Right lung (tissue), 5 donors: ENCODE measurements around the gene RYR1. TPM values are rescaled to one million over a fixed set of nuclear protein-coding genes. Genes with fewer than 3 reads are reported as not detected.
A peak's percentile ranks its signal among the peaks of the same experiment; 100 is the strongest.
"Not testable (repeated sequence)": the region's sequence is repeated elsewhere in the genome, so short reads cannot be mapped to it uniquely, and the experiment has no call there.

ENCODE experiments used
- DNase-seq, 2 donors: peaks; one replicate each; pipeline ENCODE4 v3.0.0-alpha.2; 2013
- polyA plus RNA-seq, 5 donors: library from polyadenylated mRNA; unstranded; fragments of 120-200 nt; gene quantifications; one replicate each; pipeline versions ENCODE4 v1.2.1 to v1.2.3, GENCODE V29; 2013; ENCODE audit warnings: inconsistent platforms in 1 of 5, low replicate concordance in 1 of 5; ENCODE audit not compliant: insufficient read length in 5 of 5, insufficient read depth in 1 of 5

The RYR1 gene
- polyA plus RNA-seq, 5 donors: 2.0 to 24.3 (median 3.7) TPM

DNA sequence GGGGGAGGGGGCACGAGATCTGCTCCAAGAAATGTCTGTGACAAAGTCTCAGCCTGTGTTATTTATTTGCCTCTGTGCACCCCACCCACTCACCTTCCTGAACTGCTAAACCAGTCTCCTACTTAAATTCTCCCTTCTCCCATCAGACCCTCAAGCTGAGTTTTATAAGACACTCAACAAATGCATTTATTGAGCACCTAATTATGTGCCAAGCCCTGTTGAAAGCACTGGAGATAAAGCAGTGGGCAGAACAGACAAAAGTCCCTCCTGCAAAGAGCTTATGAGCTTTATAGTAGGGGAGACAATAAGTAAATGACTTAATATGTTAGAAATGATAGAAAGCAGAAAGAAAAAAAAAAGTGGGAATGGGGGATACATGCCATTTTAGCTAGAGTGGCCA, 34.0 kb upstream of the RYR1 start:
- DNase-seq: no peak

DNA sequence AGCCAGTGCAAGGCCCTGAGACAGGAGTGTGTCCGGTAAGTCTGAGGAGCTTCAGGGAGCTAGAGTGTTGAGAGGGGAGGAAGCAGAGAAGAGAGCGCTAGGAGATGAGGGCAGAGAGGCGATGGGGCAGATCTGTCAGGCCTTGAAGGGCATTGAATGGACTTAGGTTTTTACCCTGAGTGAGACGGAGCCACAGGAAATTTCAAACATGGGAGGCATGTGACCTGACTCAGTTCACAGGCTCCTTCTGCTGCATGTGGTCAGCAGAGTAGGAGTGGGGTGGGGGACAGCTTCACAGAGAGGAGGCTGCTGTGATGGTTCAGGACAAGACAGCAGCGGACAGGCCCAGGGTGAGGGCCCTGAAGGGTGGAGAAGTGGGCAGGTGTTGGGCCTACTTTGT, 33.1 kb upstream of the RYR1 start:
- no peak for DNase-seq

DNA sequence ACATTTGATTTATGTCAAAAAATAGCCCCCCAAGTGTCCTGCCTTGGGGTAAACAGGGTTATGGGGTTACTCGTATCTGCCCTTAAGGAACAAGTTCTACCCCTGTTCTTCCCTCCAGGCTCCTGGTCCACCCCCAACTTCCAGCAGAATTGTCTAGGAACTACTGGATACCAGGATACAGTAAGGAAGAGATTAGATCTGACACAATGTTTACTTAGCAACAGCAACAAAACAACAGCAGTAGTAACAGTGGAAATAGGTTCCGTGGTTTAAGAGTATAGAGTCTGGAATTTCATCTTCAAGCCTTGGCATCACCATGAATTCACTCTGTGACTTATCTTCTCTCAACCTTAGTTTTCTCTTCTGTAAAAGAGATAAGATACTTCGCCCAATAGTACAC, 32.3 kb upstream of the RYR1 start:
- no peak for DNase-seq

DNA sequence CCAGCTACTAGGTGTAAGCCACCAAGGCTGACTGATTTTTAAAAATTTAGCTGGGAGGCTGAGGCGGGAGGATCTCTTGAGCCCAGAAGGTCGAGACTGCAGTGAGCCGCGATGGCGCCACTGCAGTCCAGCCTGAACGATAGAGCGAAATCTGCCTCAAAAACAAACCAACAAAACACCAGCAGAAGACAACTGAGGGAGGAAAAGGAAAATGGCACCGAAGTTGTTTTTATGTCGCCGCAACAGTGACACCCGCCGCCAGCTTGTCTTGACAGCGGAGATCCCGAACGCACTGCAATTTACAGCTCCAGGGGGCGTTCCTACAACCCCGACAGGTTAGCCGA, 30.9 kb upstream of the RYR1 start:
- no peak for DNase-seq

DNA sequence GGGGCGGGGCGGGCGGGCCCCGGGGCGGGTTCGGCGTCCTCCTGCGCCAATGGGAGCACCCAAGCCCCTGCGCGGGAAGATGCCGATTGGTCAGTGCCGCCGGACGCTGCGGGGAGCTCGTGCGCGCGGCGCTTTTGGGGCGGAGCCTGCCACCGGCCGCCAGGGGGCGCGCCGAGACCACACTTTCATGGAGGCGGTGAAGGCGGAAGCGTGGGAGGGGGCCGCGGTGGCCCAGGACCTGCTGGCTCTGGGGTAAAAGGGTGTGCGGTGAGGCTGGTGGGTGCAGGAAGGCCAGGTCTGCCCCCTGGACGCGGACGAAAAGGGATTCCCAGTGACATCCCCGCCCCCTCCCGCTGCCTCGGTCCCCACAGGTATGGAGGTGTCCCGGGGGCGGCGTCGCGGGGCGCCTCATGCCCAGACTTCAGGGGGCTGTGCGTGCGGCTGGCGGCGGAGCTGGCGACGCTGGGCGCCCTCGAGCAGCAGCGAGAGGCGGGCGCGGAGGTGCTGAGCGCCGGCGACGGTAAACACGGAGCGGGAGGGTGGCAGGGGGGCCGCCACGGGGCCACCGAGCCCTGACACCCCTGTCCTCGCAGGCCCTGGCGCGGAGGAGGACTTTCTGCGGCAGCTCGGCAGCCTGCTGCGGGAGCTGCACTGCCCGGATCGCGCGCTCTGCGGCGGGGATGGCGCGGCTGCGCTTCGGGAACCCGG, 30.4 kb upstream of the RYR1 start, which contains the start of gene FAM98C:
FAM98C (plus strand) TSS at position 127 of the 708 bp plus-strand sequence; CDS start at position 188, 61 bp downstream.
- peak; percentile 97 to 98 for DNase-seq

DNA sequence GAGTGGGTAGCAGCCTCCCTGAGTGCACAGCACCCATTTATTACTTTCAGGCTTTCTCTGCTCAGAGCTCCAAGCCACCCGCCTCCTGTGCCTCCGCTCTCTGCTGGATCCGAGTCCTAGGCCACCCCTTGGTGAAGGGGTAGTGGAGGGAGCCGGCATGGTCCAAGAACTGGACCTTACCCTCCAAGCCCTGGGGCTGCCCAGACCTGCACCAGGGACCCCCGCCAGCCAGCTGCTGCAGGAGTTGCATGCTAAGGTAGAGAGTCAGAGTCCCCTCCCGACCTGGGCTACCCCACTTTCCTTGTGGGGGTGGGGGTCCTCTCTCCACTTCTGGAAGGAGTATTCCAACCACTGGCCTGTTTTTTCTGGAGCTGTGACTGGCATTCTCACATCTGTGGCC, 28.6 kb upstream of the RYR1 start:
- no peak for DNase-seq

DNA sequence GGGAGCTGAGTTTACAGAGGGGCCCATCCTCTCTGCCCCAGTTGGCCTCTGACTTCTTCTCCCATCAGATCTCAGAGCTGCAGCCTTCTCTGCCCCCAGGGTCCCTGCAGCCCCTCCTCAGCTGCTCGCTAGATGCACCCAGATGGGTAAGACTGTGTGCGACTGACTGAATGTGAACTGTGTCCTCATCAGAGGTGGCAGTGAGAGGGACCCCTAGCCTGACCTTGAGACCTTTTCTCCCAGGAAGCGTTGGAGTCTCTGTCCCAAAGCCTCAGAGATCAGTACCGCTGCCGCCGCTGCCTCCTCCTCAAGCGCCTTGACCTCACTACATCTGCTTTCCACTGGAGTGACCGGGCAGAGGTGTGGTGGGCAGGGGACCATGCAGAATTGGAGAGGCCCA, 28.2 kb upstream of the RYR1 start:
- DNase-seq: no peak

DNA sequence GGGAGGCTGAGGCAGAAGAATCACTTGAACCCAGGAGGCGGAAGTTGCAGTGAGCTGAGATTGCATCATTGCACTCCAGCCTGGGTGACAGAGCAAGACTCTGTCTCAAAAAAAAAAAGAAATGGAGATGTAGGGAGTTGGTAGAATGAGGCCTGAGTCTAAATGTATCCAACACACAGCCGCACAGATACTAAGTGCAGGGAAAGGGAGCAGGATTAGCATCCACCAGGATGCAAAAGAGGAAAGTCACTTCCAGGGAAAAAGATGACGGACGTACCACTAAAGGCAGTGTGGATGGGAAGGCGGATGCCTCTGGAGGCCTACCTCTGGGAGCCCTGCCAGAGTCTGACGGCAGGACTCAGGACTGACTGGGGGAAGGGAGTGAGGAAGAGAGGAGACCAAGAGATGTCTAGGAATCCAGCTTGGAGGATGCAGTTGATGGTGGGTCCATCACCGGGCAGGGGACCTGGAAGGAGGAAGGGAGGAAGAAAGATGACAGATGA, 23.8 kb upstream of the RYR1 start:
- no peak for DNase-seq

DNA sequence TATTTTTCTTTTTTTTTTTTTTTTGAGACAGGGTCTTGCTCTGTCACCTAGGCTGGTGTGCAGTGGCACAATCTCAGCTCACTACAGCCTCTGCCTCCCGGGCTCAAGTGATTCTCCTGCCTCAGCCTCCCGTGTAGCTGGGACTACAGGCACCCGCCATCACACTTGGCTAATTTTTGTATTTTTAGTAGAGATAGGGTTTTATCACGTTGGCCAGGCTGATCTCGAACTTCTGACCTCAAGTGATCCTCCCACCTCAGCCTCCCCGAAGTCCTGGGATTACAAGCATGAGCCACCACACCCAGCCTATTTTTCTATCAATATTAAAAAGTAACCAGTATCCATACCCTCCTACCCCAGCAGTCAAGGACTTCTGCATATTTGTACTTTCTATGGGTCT, 23.1 kb upstream of the RYR1 start:
- not testable (repeated sequence) for DNase-seq

DNA sequence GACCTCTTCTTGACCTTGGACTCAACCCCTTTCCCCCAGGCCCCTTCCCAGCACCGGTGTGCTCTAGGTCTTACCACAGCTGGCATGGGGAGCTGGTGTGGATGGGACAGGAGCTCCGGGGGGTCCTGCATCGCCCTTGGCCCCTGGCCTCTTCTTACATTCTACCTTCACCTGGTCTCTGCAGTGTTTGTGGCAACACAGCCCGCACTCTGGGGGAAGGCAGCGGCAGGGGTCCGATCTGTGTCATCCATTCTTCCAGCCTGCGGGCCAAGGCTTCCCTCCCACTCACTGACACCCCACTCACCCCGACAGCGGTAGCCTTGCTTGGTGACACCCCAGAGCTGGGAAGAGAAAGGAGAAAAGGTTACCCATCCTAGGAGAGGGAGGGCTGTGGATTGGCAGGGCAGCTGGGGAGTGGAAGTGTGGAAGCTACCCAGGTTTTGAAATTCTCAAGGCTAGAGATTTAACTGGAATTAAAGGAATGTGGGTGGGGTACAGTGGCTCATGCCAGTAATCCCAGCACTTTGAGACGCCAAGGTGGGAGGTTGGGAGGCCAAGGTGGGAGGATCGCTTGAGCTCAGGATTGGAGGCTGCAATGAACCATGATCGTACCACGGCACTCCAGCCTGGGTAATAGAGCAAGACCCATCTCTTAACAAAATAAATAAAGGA, 22.3 kb upstream of the RYR1 start:
- DNase-seq: no peak

DNA sequence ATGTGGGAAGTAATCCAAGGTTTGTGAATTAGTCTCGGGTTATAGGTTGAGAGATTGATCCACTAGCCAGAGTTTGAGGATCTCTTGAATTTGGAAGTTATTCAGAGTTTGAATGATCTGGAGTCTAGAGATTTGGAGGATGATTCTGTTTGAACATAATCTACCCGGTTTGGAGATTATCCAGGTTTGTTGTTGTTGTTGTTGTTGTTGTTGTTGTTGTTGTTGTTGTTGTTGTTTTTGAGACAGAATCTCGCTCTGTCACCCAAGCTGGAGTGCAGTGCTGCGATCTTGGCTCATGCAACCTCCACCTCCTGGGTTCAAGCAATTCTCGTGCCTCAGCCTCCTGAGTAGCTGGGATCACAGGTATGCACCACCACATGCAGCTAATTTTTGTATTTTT, 21.6 kb upstream of the RYR1 start:
- not testable (repeated sequence) for DNase-seq

DNA sequence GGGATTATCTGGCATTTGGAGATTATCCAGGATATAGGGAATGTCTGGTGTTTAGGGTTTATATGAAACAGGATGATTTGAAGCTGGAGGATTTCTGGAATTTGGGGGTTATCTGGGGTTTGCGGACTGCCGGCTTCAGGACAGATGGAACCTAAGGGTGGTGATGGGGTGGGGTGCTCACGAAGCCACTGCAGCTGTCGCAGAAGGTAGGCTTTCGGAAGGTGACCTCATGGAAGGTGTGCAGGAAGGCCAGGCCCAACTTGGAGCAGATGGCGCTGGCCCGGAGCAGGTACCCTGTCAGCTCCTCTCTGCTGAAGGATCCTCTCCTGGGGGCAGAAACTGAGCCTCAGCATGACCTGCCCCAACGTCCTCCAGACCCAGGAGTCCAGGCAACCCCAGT, 21.0 kb upstream of the RYR1 start:
- DNase-seq: no peak

DNA sequence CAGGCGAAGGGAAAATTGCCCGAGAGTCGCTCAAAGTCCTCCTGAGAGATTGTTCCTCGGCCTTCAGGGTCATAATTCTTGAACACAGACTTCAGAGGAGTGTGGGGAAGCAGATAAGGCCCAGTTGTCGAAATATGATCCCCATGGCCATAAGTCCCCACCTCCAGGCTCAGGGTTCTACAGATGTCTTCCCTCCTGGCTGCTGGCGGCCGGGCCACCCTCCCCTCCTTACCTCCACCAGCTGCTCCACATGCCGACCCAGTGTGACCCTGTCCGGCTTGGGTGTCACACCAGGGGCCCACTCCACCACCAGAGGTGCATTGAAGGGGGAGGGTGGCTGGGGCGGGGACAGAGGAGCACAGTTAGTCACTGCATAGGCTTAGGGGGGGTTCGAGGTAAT, 20.5 kb upstream of the RYR1 start:
- no peak for DNase-seq

DNA sequence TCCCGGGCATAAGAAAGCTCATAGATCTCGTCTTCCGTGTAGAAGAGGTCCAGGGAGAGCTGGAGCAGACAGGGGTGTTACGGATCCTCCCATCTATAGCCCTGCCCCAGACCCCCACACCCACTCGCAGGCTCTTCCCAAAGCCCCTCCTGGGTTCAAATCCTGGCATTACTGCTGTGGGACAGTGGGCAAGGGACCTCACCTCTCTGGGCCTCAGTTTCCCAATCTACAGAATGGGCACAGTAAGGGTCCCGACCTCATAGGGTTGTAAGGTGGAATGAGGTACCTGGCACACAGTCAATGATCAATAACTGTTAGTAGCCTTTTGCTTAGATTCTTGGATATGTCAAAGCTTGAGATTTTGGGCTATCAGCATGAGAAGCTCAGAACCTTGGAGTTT, 20.1 kb upstream of the RYR1 start:
- DNase-seq: no peak

DNA sequence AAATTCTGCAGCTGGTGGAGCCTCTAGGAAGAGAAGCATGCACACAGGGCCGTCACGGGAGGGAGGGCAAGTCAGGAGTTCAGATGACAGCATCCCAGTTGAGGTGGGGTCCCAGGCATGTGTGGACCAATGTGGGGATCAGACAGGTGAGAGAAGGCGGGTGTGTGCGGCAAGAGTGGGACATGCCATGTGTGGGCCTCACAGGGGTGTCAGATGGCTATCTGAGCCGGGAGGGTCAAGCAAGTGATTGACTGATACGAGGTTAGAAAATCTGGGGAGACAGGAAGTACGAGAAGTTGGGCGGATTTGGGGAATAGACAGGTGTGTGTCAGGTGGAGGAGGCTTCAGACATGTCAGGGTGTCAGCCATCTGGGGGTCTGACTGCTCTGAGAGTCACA, 16.3 kb upstream of the RYR1 start:
- DNase-seq: no peak

DNA sequence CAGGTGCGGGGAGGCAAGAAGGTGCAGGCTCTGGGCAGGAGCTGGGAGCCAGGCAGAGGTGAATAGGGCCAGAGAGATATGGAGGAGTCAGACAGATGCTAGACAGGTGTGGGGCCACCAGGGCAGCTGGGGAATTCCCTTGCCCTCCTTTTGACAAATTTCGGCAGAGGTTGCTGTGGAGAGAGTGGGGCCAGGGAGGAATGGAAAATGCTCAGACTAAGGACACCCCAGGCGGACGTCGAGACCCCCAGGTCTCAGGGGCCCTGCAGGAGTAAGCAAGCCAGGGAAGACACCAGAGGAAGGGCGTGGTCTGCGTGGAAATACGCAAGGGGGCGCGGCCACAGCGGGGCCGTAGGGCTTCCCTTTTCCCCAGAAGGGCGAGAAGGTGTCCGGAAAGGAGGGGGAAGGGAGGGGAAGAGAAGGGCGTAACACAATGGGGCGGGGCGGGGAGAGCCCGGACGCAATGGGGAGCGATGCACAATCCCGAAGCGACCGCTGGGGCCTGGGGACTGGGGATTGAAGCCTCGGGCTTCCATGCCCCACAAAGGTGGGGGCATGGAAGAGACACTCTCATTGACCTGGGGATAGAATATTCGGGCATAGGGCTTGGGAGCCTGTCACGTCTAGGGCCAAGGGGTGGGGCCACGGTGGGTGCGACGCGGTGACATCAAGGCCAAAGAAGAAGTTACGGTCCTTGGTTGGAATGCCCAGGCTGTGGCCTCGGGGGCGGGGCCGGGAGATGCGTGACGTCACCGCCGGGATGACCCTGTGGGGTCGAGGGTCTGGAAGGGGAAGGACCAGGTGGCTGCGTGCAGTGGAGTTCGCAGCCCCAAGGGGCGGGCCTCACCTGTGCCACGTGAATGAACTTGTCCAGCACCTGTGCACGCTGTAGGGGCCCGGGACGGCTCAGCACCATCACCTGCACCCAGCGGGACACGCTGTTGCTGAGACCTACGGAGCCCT, 15.7 kb upstream of the RYR1 start:
- DNase-seq: no peak

DNA sequence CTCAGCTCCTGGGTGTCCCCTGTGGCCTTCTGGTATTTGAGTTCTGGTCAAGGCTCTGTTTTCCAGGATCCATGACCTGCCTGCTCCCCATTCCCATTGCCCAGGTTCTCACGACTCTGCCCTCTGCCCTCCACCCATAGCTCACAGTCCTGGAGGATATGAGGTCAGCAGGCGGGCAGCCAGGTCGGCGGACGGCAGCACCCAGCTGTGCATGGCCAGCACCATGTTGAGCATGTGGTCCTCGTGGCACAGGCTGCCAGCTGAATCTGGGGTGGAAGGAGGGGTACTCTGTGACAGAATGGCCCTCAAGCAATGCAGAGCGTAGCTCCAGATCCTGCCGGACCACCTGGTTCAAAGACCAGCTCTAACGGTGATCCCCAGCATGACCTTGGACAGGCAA, 12.6 kb upstream of the RYR1 start:
- DNase-seq: no peak

DNA sequence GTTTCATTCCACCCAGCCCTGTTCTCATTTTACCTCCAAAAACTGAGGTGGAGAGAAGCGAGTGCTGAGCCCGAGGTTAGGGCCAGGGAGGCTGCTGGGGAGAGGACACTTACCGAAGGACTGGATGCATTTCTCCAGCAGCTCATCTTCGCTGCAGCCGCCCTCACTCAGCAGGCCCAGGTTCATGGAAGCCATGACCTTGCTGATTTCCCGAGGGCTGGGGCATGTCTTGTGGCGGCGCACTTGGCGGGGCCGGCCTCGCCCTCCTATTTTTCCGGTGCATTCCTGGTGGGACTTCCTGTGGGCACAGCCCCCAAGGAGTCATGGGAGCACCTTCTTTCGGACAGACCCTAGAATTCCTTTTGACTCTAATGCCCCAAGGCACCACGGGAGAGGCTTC, 11.6 kb upstream of the RYR1 start:
- DNase-seq: no peak

DNA sequence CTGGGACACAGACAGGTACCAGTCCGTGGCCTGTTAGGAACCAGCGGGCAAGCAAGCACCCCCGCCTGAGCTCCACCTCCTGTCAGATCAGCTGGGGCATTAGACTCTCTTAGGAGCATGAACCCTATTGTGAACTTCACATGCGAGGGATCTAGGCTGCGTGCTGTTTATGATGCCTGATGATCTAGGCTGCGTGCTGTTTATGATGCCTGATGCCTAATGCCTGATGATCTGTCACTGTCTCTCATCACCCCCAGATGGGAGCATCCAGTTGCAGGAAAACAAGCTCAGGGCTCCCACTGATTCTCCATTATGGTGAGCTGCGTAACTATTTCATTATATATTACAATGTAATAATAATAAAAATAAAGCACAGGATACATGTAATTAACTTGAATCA, 11.1 kb upstream of the RYR1 start:
- DNase-seq: no peak

DNA sequence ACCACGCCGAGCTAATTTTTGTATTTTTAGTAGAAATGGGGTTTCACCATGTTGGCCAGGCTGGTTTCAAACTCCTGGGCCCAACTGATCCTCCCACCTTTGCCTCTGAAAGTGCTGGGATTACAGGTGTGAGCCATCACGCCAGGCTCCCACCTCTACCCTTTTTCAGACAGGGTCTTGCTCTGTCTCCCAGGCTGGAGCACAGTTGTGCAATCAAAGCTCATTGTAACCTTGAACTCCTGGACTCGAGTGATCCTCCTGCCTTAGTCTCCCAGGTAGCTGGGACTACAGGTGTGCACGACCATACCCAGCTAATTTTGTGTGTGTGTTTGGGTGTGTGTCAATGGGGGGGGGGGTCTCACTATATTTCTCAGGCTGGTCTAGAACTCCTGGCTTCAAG, 9.2 kb upstream of the RYR1 start:
- no peak for DNase-seq

DNA sequence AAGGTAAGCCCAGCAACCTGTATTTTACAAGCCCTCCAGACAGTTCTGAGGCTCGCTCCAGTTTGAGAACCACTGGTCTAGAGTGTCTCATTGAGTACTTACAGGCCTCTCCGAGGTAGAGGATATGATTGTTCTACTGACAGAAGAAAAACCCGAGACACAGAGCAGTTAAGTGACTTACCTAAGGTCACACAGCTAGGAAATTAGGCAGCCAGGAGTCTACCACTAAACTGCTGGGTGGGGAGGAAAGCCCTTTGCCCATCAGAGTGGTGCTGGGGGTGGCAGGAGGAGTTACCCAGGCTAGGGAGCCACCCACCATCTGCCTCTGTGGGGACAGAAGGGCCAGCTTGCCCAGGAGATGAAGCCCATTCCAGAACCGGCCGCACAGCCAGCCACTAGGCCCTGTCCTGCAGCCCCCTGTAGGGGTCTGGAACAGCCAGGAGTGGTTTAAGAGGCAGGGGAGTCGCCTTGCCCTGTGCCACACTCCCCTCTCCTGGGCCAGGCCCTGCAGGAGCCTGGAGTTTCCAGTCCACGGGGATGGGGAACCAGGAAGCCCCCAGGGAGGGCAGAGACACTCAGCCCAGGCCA, 8.2 kb upstream of the RYR1 start:
- DNase-seq: no peak

DNA sequence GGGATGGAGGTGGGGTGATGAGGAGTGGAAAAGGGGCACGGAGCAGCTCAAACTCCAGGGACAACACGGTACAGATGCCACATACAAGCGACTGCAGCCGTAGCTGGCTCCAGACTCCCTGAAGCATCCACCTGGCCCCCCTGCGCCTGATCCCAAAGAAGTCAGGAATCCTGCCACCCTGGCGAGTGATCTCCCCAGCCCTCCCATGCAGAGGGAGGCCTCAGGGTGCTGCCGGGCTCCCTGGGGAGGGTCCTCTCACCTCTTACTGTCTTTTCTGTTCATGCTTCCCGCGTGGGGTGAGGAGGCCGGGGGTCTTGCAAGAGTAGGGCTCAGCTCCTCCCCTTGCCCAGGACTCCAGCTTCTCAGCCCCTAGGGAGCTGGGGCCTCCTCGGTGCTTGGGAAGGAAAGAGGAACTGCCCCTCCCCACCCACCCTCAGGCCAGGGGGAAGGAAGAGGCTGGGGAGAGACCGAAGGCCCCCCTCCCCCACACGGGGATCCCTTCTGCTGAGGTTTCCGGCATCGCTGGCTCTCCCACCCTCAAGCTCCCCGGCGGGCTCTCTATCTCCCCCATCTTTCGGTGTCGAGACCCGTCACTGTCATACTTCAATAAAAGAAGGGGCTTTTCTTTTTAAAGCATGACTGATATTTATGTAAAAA, 7.6 kb upstream of the RYR1 start, which contains the start of gene RASGRP4:
RASGRP4 (minus strand) TSS at position 410 of the 657 bp plus-strand sequence; CDS start at position 282, 128 bp downstream.
- DNase-seq: no peak
